HepG2 (cell line): Measurements from ENCODE around the gene ELAPOR1. TPM values are rescaled to one million over a fixed set of nuclear protein-coding genes. Genes with fewer than 3 reads are reported as not detected.
"Not testable (repeated sequence)": the region's sequence is repeated elsewhere in the genome, so short reads cannot be mapped to it uniquely, and the experiment has no call there.

Experiments
- ATAC-seq: fragments of 200-7000 bp; cut with Tn5 transposase; 3 replicates; pipeline ENCODE4 v1.9.1; 2020; ENCODE audit warnings: mild to moderate bottlenecking, moderate library complexity
- BruUV-seq: library from RNA; stranded (reverse); fragments of 400-500 nt; replicated peaks from 2 replicates; lab custom pipeline; 2021; lab: Mats Ljungman, UMichigan
- CTCF ChIA-PET: fragments of 300-600 bp; formaldehyde crosslinking; extraction: SDS; loops from one replicate; lab custom pipeline; 2021; ENCODE audit warnings: low total read pairs, inconsistent platforms, low intra/inter-chr PET ratio; lab: Yijun Ruan, JAX
- POLR2A ChIA-PET: fragments of 350-600 bp; sonication (Branson Sonifier 250); formaldehyde crosslinking; loops from one replicate; lab custom pipeline; 2020; ENCODE audit warnings: antibody characterized with exemption, inconsistent platforms; lab: Yijun Ruan, JAX
- DNase-seq: peaks from one replicate; pipeline ENCODE4 v3.0.0-alpha.2; 2015; ENCODE audit warnings: low spot score
- FAIRE-seq: peaks from 3 replicates; lab custom pipeline; 2011; peaks lifted over from hg19 to GRCh38; lab: Jason Lieb, UNC
- H2AFZ ChIP-seq: one replicate; pipeline ENCODE4 v1.6.1; 2011; ENCODE audit warnings: low read length, inconsistent platforms
- H3K27ac ChIP-seq: fragments of 300-600 bp; 3 replicates; pipeline ENCODE4 v1.8.0; 2011; ENCODE audit warnings: mixed run types, mild to moderate bottlenecking, mixed read lengths, low read length, inconsistent platforms; ENCODE audit not compliant: insufficient read depth; ENCODE audit errors: extremely low read length
- H3K27me3 ChIP-seq, 2 experiments: fragments of 200-600 bp in 1 of 2; 2 replicates in 1 of 2; 3 replicates in 1 of 2; pipeline versions ENCODE4 v1.6.0 to v1.8.0; 2011; ENCODE audit warnings: low read length in 2 of 2, mild to moderate bottlenecking in 2 of 2, moderate library complexity in 2 of 2, inconsistent platforms in 1 of 2; ENCODE audit not compliant: insufficient read depth in 2 of 2, control insufficient read depth in 1 of 2
- H3K36me3 ChIP-seq, 2 experiments: fragments of 200-600 bp in 1 of 2; replicated peaks in 1 of 2; 2 replicates in 1 of 2; 3 replicates in 1 of 2; pipeline versions ENCODE4 v1.5.1 to v1.8.0; 2011; ENCODE audit warnings: low read length in 2 of 2, inconsistent platforms in 1 of 2; ENCODE audit not compliant: insufficient read depth in 2 of 2, control insufficient read depth in 1 of 2
- H3K4me1 ChIP-seq: 2 replicates; pipeline ENCODE4 v1.5.1; 2012; ENCODE audit warnings: low read length, inconsistent platforms; ENCODE audit not compliant: insufficient read depth
- H3K4me2 ChIP-seq: 2 replicates; pipeline ENCODE4 v1.6.0; 2011; ENCODE audit warnings: low read depth, low read length, inconsistent platforms
- H3K4me3 ChIP-seq, 3 experiments: fragments of 200-600 bp in 1 of 3; sonication (generic), shearing (Covaris generic) in 1 of 3; replicated peaks in 1 of 3; 2 replicates each; pipeline ENCODE4 v1.5.1; 2011 to 2016; ENCODE audit warnings: low read length in 3 of 3, inconsistent platforms in 2 of 3, low read depth in 2 of 3, mild to moderate bottlenecking in 2 of 3, control low read depth in 1 of 3, mixed read lengths in 1 of 3; ENCODE audit not compliant: insufficient read depth in 1 of 3
- H3K79me2 ChIP-seq: one replicate; pipeline ENCODE4 v1.6.1; 2011; ENCODE audit warnings: low read length, inconsistent platforms; ENCODE audit not compliant: insufficient read depth
- H3K9ac ChIP-seq: 2 replicates; pipeline ENCODE4 v1.6.0; 2011; ENCODE audit warnings: mild to moderate bottlenecking, low read depth, low read length, inconsistent platforms; ENCODE audit not compliant: insufficient read depth
- H3K9me3 ChIP-seq: 2 replicates; pipeline ENCODE4 v1.5.1; 2012; ENCODE audit warnings: mild to moderate bottlenecking, low read length
- H4K20me1 ChIP-seq: 2 replicates; pipeline ENCODE4 v1.6.0; 2011; ENCODE audit warnings: inconsistent platforms, mild to moderate bottlenecking, low read length, moderate library complexity; ENCODE audit not compliant: insufficient read depth
- UBTF ChIP-seq: sonication (generic); formaldehyde crosslinking; IDR thresholded peaks from 2 replicates; pipeline ENCODE4 v1.4.0; 2020; ENCODE audit warnings: mild to moderate bottlenecking, missing genetic modification reagents
- ZNF124 ChIP-seq: sonication (generic); formaldehyde crosslinking; IDR thresholded peaks from 2 replicates; pipeline ENCODE4 v1.4.0; 2020; ENCODE audit warnings: missing genetic modification reagents
- ZNF274 ChIP-seq: sonication (generic); formaldehyde crosslinking; IDR thresholded peaks from 2 replicates; pipeline ENCODE4 v1.5.1; 2020; ENCODE audit warnings: mild to moderate bottlenecking, missing genetic modification reagents
- ZSCAN29 ChIP-seq: sonication (generic); formaldehyde crosslinking; conservative IDR thresholded peaks from 2 replicates; pipeline ENCODE4 v1.4.0; 2020; ENCODE audit warnings: mild to moderate bottlenecking, missing genetic modification reagents
- WGBS: methylation state at CpG from one replicate; pipeline ENCODE4 v1.1.6; 2017; ENCODE audit warnings: low lambda C conversion rate; 5-methylcytosine and 5-hydroxymethylcytosine counted together
- in situ Hi-C: cut with HindIII; loops from 2 replicates; pipeline ENCODE4 v1.10.0; 2017; ENCODE audit warnings: low pct_unique_long_range_greater_than_20kb; ENCODE audit not compliant: extremely low pct_ligation_motif_present
- intact Hi-C: fragments of 100-400 bp; cut with micrococcal nuclease; formaldehyde crosslinking; loops from one replicate; pipeline ENCODE4 v1.10.0; 2022; ENCODE audit not compliant: unreplicated experiment
- polyA plus RNA-seq, 8 experiments: library from polyadenylated mRNA; depleted of rRNA in 3 of 8; stranded (reverse) in 7 of 8; unstranded in 1 of 8; fragments of >200 nt; fragmentation: Illumina TruSeq in 4 of 8; extraction: Trizol in 4 of 8; gene quantifications; 2 replicates each; pipeline versions ENCODE4 v1.2.1 to v1.2.3, GENCODE V29; 2011 to 2016; ENCODE audit warnings: low read depth in 4 of 8, missing spikeins in 1 of 8, mixed read lengths in 1 of 8; ENCODE audit not compliant: insufficient read depth in 1 of 8
- total RNA-seq, 5 experiments: library from RNA; depleted of rRNA; stranded (reverse); fragments of >200 nt; fragmentation: Illumina TruSeq; extraction: Trizol; gene quantifications; 2 replicates each; pipeline ENCODE4 v1.2.3, GENCODE V29; 2016; ENCODE audit warnings: low read depth in 1 of 5

The ELAPOR1 gene
- total and polyA plus RNA-seq, 2 of the 13 experiments (the other 11 are each of a cell fraction or from before 2014, with no cell fraction given), result 0.13 to 0.20 TPM

DNA sequence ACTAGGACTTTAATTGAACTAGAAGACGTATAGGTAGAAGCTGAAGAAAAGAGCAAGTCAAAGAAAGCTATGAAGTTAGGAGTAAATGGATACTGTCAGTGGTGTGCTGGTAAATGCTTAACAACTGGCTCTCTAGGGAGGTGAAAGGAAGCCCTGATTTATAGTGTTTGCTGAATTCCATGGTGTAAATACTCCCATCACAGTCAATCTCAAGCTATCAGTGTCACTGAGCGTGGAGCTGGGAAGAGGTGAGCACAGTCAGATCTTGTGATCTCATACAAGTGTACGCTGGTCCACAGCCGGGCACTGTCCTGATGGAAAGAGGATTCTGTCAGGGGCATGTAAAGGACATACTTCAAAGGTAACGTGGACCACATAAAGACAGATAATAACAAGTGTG lies 28.3 kb downstream of the ELAPOR1 start:
- no peak overlapping the region for H3K9ac ChIP-seq
- no peak overlapping the region for H3K4me2 ChIP-seq
- H3K36me3 ChIP-seq, result no peaks in the 10 kb centered on the region
- CTCF ChIA-PET, result no interaction called here
- no peaks in the 10 kb centered on the region for H4K20me1 ChIP-seq
- H3K4me1 ChIP-seq, result peaks cover 18% of the 10 kb centered on the region
- POLR2A ChIA-PET, result interaction anchor here (1.2 kb wide), 1 partner anchor 8 kb away, joined by 3 read pairs; no protein-coding TSS in a partner anchor
- intact Hi-C loops, result no loop called here
- in situ Hi-C loops, result no loop called here
- H3K9me3 ChIP-seq, result no peaks in the 10 kb centered on the region
- no peaks in the 10 kb centered on the region for H3K27me3 ChIP-seq
- 0 out of 3 replicates have a peak, but pooled peaks have one; percentile 21 for ATAC-seq
- no TSS peak for BruUV-seq
- no peak for DNase-seq
- no peak overlapping the region for H2AFZ ChIP-seq
- no peak overlapping the region for H3K4me3 ChIP-seq
- H3K79me2 ChIP-seq, result no peaks in the 10 kb centered on the region
- no peak for FAIRE-seq
- 47% methylated on average over 5 of the region's 5 CpGs for WGBS
- H3K27ac ChIP-seq, result no peak overlapping the region
- TF ChIP-seq ZSCAN29 (CRISPR knock-in tag), result no peak
- TF ChIP-seq ZNF124 (CRISPR knock-in tag), result no peak
- TF ChIP-seq ZNF274, result no peak
- TF ChIP-seq UBTF (CRISPR knock-in tag), result no peak

GRCh38 chr1:109142725-109143124 lies 28.8 kb downstream of the ELAPOR1 start:
- intact Hi-C loops, in situ Hi-C loops, BruUV-seq, CTCF ChIA-PET, H2AFZ ChIP-seq, FAIRE-seq, H3K9ac ChIP-seq, H3K9me3 ChIP-seq, H3K27me3 ChIP-seq, H3K79me2 ChIP-seq, H3K36me3 ChIP-seq, H3K4me3 ChIP-seq, DNase-seq, H4K20me1 ChIP-seq, ATAC-seq, H3K4me2 ChIP-seq, H3K27ac ChIP-seq: not testable (repeated sequence)
- WGBS, result 87% methylated on average over 6 of the region's 6 CpGs
- POLR2A ChIA-PET, result interaction anchor here (1.2 kb wide), 1 partner anchor 8 kb away, joined by 3 read pairs; no protein-coding TSS in a partner anchor
- peaks cover 13% of the 10 kb centered on the region for H3K4me1 ChIP-seq
